Fibroblast of skin of right quadriceps (primary cell): ENCODE results near the gene PHYHIPL.

ENCODE experiments used
- DNase-seq: peaks from one replicate; pipeline ENCODE4 v3.0.0-alpha.2; 2013

The PHYHIPL gene

GRCh38 chr10:59258890-59259289 lies 82.4 kb downstream of the PHYHIPL start:
- no peak for DNase-seq

GRCh38 chr10:59265141-59265540 lies 88.7 kb downstream of the PHYHIPL start:
- DNase-seq, result no peak

GRCh38 chr10:59266321-59266720 lies 89.9 kb downstream of the PHYHIPL start:
- no peak for DNase-seq

- no peak for DNase-seq
These were observed 92.0 kb downstream of the PHYHIPL start for GRCh38 chr10:59268460-59268859.

GRCh38 chr10:59269651-59270050 lies 93.2 kb downstream of the PHYHIPL start:
- no peak for DNase-seq

- DNase-seq, result no peak
These were observed 94.0 kb downstream of the PHYHIPL start for GRCh38 chr10:59270492-59270891.

GRCh38 chr10:59271160-59271559 lies 94.7 kb downstream of the PHYHIPL start:
- no peak for DNase-seq

- DNase-seq, result no peak
These were observed 95.6 kb downstream of the PHYHIPL start for GRCh38 chr10:59272061-59272460.

GRCh38 chr10:59273445-59273844 lies 97.0 kb downstream of the PHYHIPL start:
- no peak for DNase-seq

- DNase-seq, result no peak
These were observed 99.7 kb downstream of the PHYHIPL start for GRCh38 chr10:59276133-59276532.

GRCh38 chr10:59276919-59277318 lies 100.5 kb downstream of the PHYHIPL start:
- DNase-seq, result no peak

- no peak for DNase-seq
These were observed 103.0 kb downstream of the PHYHIPL start for GRCh38 chr10:59279476-59279875.

GRCh38 chr10:59279991-59280505 lies 103.6 kb downstream of the PHYHIPL start:
- DNase-seq, result no peak

GRCh38 chr10:59281861-59282260 lies 105.4 kb downstream of the PHYHIPL start:
- no peak for DNase-seq

- DNase-seq, result peak; percentile 5
These were observed 107.1 kb downstream of the PHYHIPL start for GRCh38 chr10:59283456-59284091.

GRCh38 chr10:59284118-59284975 lies 107.9 kb downstream of the PHYHIPL start:
- DNase-seq, result no peak

GRCh38 chr10:59285073-59285472 lies 108.6 kb downstream of the PHYHIPL start:
- DNase-seq, result no peak

GRCh38 chr10:59285848-59286247 lies 109.4 kb downstream of the PHYHIPL start:
- no peak for DNase-seq

GRCh38 chr10:59287587-59288255 lies 111.3 kb downstream of the PHYHIPL start:
- DNase-seq, result no peak

GRCh38 chr10:59289853-59290252 lies 113.4 kb downstream of the PHYHIPL start:
- DNase-seq, result no peak

GRCh38 chr10:59290448-59290847 lies 114.0 kb downstream of the PHYHIPL start:
- DNase-seq, result no peak
